SK-N-SH (cell line): ENCODE measurements around the gene MCRS1. TPM values are rescaled to one million over a fixed set of nuclear protein-coding genes. Genes with fewer than 3 reads are reported as not detected.

Experiments
- CTCF ChIA-PET: fragments of 300-600, 350-600 bp; formaldehyde crosslinking; extraction: SDS; loops from one replicate; lab custom pipeline; 2021; lab: Yijun Ruan, JAX
- POLR2A ChIA-PET: fragments of 350-600 bp; sonication (Branson Sonifier 250); formaldehyde crosslinking; extraction: SDS; loops from one replicate; lab custom pipeline; 2020; ENCODE audit warnings: antibody characterized with exemption, inconsistent platforms; lab: Yijun Ruan, JAX
- DNase-seq: peaks from one replicate; pipeline ENCODE4 v3.0.0; 2012
- H2AFZ ChIP-seq: fragments of 200-600 bp; sonication (generic); 2 replicates; pipeline ENCODE4 v1.8.1; 2016; ENCODE audit warnings: antibody characterized with exemption, mild to moderate bottlenecking, low read depth
- H3F3A ChIP-seq: fragments of 200-600 bp; sonication (generic); replicated peaks from 2 replicates; pipeline ENCODE3; 2016; ENCODE audit warnings: antibody characterized with exemption, mild to moderate bottlenecking; ENCODE audit not compliant: insufficient read depth
- H3K27ac ChIP-seq, 2 experiments: fragments of 200-500 bp in 1 of 2; fragments of 200-600 bp in 1 of 2; sonication (Bioruptor generic) in 1 of 2; sonication (generic), shearing (Covaris generic) in 1 of 2; 2 replicates each; pipeline versions ENCODE4 v1.5.1 to v1.6.1; 2014 to 2016; ENCODE audit warnings: low read depth in 2 of 2, inconsistent platforms in 1 of 2, low read length in 1 of 2, mild to moderate bottlenecking in 1 of 2, mixed read lengths in 1 of 2
- H3K27me3 ChIP-seq: fragments of 200-600 bp; sonication (generic), shearing (Covaris generic); 2 replicates; pipeline ENCODE4 v1.6.1; 2016; ENCODE audit warnings: mixed run types; ENCODE audit not compliant: insufficient read depth
- H3K36me3 ChIP-seq, 2 experiments: fragments of 200-500 bp in 1 of 2; fragments of 200-600 bp in 1 of 2; sonication (Bioruptor generic) in 1 of 2; sonication (generic) in 1 of 2; replicated peaks in 1 of 2; 2 replicates each; pipeline versions ENCODE3 to v1.5.1; 2014 to 2016; ENCODE audit warnings: low read length in 1 of 2, mild to moderate bottlenecking in 1 of 2; ENCODE audit not compliant: insufficient read depth in 2 of 2, control insufficient read depth in 1 of 2
- H3K4me1 ChIP-seq, 2 experiments: fragments of 200-500 bp in 1 of 2; fragments of 200-600 bp in 1 of 2; sonication (Bioruptor generic) in 1 of 2; sonication (generic), shearing (Covaris generic) in 1 of 2; 2 replicates each; pipeline versions ENCODE4 v1.5.1 to v1.6.1; 2014 to 2016; ENCODE audit warnings: low read depth in 1 of 2, low read length in 1 of 2, mixed run types in 1 of 2; ENCODE audit not compliant: insufficient read depth in 2 of 2, control insufficient read depth in 1 of 2
- H3K4me2 ChIP-seq: fragments of 200-600 bp; sonication (generic), shearing (Covaris generic); 2 replicates; pipeline ENCODE4 v1.6.1; 2017; ENCODE audit warnings: mixed run types
- H3K4me3 ChIP-seq, 2 experiments: fragments of 200-500 bp in 1 of 2; fragments of 200-600 bp in 1 of 2; sonication (Bioruptor generic) in 1 of 2; sonication (generic), shearing (Covaris generic) in 1 of 2; 2 replicates each; pipeline versions ENCODE4 v1.5.1 to v1.8.1; 2014 to 2016; ENCODE audit warnings: low read depth in 2 of 2, inconsistent platforms in 1 of 2, low read length in 1 of 2, mild to moderate bottlenecking in 1 of 2, mixed read lengths in 1 of 2, moderate library complexity in 1 of 2
- H3K79me2 ChIP-seq: fragments of 200-600 bp; sonication (generic); 2 replicates; pipeline ENCODE4 v1.8.1; 2017; ENCODE audit warnings: mild to moderate bottlenecking; ENCODE audit not compliant: insufficient read depth
- H3K9ac ChIP-seq: fragments of 200-600 bp; sonication (generic); 2 replicates; pipeline ENCODE4 v1.6.1; 2017; ENCODE audit warnings: mixed run types
- H3K9me2 ChIP-seq: fragments of 200-600 bp; sonication (generic); 2 replicates; pipeline ENCODE4 v1.6.1; 2017; ENCODE audit warnings: mixed run types
- H3K9me3 ChIP-seq: fragments of 200-600 bp; sonication (generic); 2 replicates; pipeline ENCODE4 v1.6.1; 2017; ENCODE audit warnings: mixed run types, mild to moderate bottlenecking, moderate library complexity
- H4K20me1 ChIP-seq: fragments of 200-600 bp; sonication (generic); 2 replicates; pipeline ENCODE4 v1.6.1; 2017; ENCODE audit warnings: mild to moderate bottlenecking, mixed run types; ENCODE audit not compliant: insufficient read depth
- CHD2 ChIP-seq: fragments of 150-350 bp; IDR thresholded peaks from 2 replicates; pipeline ENCODE4 v1.6.1; 2018; ENCODE audit warnings: low read length; ENCODE audit not compliant: partially characterized antibody
- CTCF ChIP-seq: fragments of 200-600 bp; sonication (generic); IDR thresholded peaks from 2 replicates; pipeline ENCODE4 v1.6.1; 2017; ENCODE audit warnings: antibody characterized with exemption, mild to moderate bottlenecking, moderate library complexity
- ELF1 ChIP-seq: IDR thresholded peaks from 2 replicates; pipeline ENCODE4 v1.4.0; 2012
- EP300 ChIP-seq, 2 experiments: IDR thresholded peaks; 2 replicates each; pipeline versions ENCODE4 v1.4.0 to v1.6.1; 2012; ENCODE audit warnings: borderline replicate concordance in 1 of 2, low read depth in 1 of 2, low read length in 1 of 2
- EZH2phosphoT487 ChIP-seq: fragments of 200-600 bp; sonication (generic); IDR thresholded peaks from 2 replicates; pipeline ENCODE4 v1.6.1; 2017; ENCODE audit warnings: low read depth, mixed run types, mild to moderate bottlenecking, antibody characterized with exemption, moderate library complexity, borderline replicate concordance
- FOSL2 ChIP-seq: IDR thresholded peaks from 2 replicates; pipeline ENCODE4 v1.4.0; 2012; ENCODE audit warnings: low read depth, mild to moderate bottlenecking, moderate library complexity, borderline replicate concordance
- GATA2 ChIP-seq: sonication (generic); formaldehyde crosslinking; IDR thresholded peaks from 2 replicates; pipeline ENCODE4 v1.5.0; 2020; ENCODE audit warnings: mild to moderate bottlenecking, missing genetic modification reagents
- IRF3 ChIP-seq: fragments of 150-350 bp; IDR thresholded peaks from 2 replicates; pipeline ENCODE4 v1.6.1; 2016; ENCODE audit warnings: mild to moderate bottlenecking, low read depth, low read length
- MEF2A ChIP-seq: IDR thresholded peaks from 2 replicates; pipeline ENCODE4 v1.4.0; 2012; ENCODE audit warnings: low read depth, borderline replicate concordance
- POLR2AphosphoS5 ChIP-seq: IDR thresholded peaks from 2 replicates; pipeline ENCODE4 v1.6.1; 2012; ENCODE audit warnings: low read depth, low read length
- RAD21 ChIP-seq: IDR thresholded peaks from 2 replicates; pipeline ENCODE4 v1.6.1; 2012; ENCODE audit warnings: mild to moderate bottlenecking, low read length
- RCOR1 ChIP-seq: fragments of 150-350 bp; IDR thresholded peaks from 2 replicates; pipeline ENCODE4 v1.6.1; 2017; ENCODE audit warnings: antibody characterized with exemption, low read length
- RFX5 ChIP-seq: IDR thresholded peaks from 2 replicates; pipeline ENCODE4 v1.6.1; 2012; ENCODE audit warnings: mild to moderate bottlenecking, improper control_type of control experiment, low read length
- RXRA ChIP-seq: IDR thresholded peaks from 2 replicates; pipeline ENCODE4 v1.4.0; 2012; ENCODE audit warnings: low read depth, mild to moderate bottlenecking, borderline replicate concordance
- SIN3A ChIP-seq: IDR thresholded peaks from 2 replicates; pipeline ENCODE4 v1.6.1; 2012; ENCODE audit warnings: low read depth, mild to moderate bottlenecking, low read length, moderate library complexity, borderline replicate concordance
- TEAD4 ChIP-seq: IDR thresholded peaks from 2 replicates; pipeline ENCODE4 v1.4.0; 2012; ENCODE audit warnings: mild to moderate bottlenecking, borderline replicate concordance; ENCODE audit not compliant: insufficient read depth
- WGBS: methylation state at CpG from one replicate; pipeline ENCODE4 v1.1.6; 2017; ENCODE audit warnings: low lambda C conversion rate; 5-methylcytosine and 5-hydroxymethylcytosine counted together
- polyA plus RNA-seq, 3 experiments: library from polyadenylated mRNA; depleted of rRNA; stranded (reverse); fragments of >200 nt; gene quantifications; 2 replicates each; pipeline ENCODE4 v1.2.3, GENCODE V29; 2012
- TF ChIP-seq, protein P1 (sequence below): IDR thresholded peaks from 2 replicates; pipeline ENCODE4; 2012

The MCRS1 gene
- polyA plus RNA-seq, 1 of the 3 experiments (the other 2 are of a cell fraction) = 107 TPM

- Histone ChIP-seq H3K9ac (no peak overlapping the region), H3K4me1 (peaks cover 0 to 23% of the 10 kb centered on the region in 2 experiments; a peak in 1 of 4 replicates), H4K20me1 (no peaks in the 10 kb centered on the region), H3K4me3 (no peak overlapping the region), H3K27ac (no peak overlapping the region), H2AFZ (no peak overlapping the region), H3K4me2 (no peak overlapping the region), H3K27me3 (no peaks in the 10 kb centered on the region), H3K9me3 (no peaks in the 10 kb centered on the region)
- DNase-seq = no peak
- POLR2A ChIA-PET = no interaction called here
- CTCF ChIA-PET = interaction anchor here (1.2 kb wide), 1 partner anchor 229 kb away, joined by 5 read pairs; no protein-coding TSS in a partner anchor
- 93% methylated on average over 11 of the region's 11 CpGs for WGBS
- TF ChIP-seq GATA2 (CRISPR knock-in tag) (no peak), CTCF (peak; percentile 19; the same call in 1 of the 2 replicates)
- TF ChIP-seq, all 33 proteins: peak for 1
- peaks cover 28 to 33% of the 10 kb centered on the region in 2 experiments for H3K36me3 ChIP-seq
- H3K9me2 ChIP-seq = no peaks in the 10 kb centered on the region
- H3K79me2 ChIP-seq = no peaks in the 10 kb centered on the region; the same call in 1 of the 2 replicates
- no peaks in the 10 kb centered on the region for H3F3A ChIP-seq
Observed at GRCh38 chr12:49587174-49587908, 19.4 kb upstream of the MCRS1 start.

GRCh38 chr12:49585477-49586459 is 17.8 kb upstream of the MCRS1 start:
- CTCF ChIA-PET = interaction anchor here (1.2 to 1.3 kb wide), 2 partner anchors 227 to 243 kb away, joined by 3 to 5 read pairs; no protein-coding TSS in a partner anchor
- 97% methylated on average over 15 of the region's 16 CpGs for WGBS
- H3K9me3 ChIP-seq = no peaks in the 10 kb centered on the region
- no peak overlapping the region for H3K27ac ChIP-seq
- H3K4me1 ChIP-seq = peaks cover 0 to 25% of the 10 kb centered on the region in 2 experiments; a peak in 1 of 4 replicates
- peaks cover 23 to 26% of the 10 kb centered on the region in 2 experiments for H3K36me3 ChIP-seq
- no peaks in the 10 kb centered on the region for H3K9me2 ChIP-seq
- no peak overlapping the region for H3K9ac ChIP-seq
- H4K20me1 ChIP-seq = peaks cover 5% of the 10 kb centered on the region; the same call in 1 of the 2 replicates
- H2AFZ ChIP-seq = no peak overlapping the region
- H3K79me2 ChIP-seq = no peaks in the 10 kb centered on the region; the same call in 1 of the 2 replicates
- DNase-seq = no peak
- no peak overlapping the region for H3K4me2 ChIP-seq
- no peak overlapping the region for H3K4me3 ChIP-seq
- POLR2A ChIA-PET = no interaction called here
- H3K27me3 ChIP-seq = no peaks in the 10 kb centered on the region
- no peaks in the 10 kb centered on the region for H3F3A ChIP-seq
- TF ChIP-seq CHD2 (no peak), EZH2phosphoT487 (no peak), RCOR1 (no peak), TEAD4 (no peak), RFX5 (no peak), POLR2AphosphoS5 (no peak), GATA2 (CRISPR knock-in tag) (no peak), RAD21 (no peak), IRF3 (no peak), RXRA (no peak), SIN3A (no peak), FOSL2 (no peak), ELF1 (no peak), MEF2A (no peak), EP300 (IDR thresholded peaks at IDR 0.05; ENCODE audit: borderline replicate concordance in 1 of 2, low read depth in 1 of 2, low read length in 1 of 2) (no peak)
- TF ChIP-seq, protein P1, sequence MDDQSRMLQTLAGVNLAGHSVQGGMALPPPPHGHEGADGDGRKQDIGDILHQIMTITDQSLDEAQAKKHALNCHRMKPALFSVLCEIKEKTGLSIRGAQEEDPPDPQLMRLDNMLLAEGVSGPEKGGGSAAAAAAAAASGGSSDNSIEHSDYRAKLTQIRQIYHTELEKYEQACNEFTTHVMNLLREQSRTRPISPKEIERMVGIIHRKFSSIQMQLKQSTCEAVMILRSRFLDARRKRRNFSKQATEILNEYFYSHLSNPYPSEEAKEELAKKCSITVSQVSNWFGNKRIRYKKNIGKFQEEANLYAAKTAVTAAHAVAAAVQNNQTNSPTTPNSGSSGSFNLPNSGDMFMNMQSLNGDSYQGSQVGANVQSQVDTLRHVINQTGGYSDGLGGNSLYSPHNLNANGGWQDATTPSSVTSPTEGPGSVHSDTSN = no peak
